ENCODE measurements around the gene MFN2.
"Not testable (repeated sequence)": the region's sequence is repeated elsewhere in the genome, so short reads cannot be mapped to it uniquely, and the experiment has no call there.

The MFN2 gene

DNA sequence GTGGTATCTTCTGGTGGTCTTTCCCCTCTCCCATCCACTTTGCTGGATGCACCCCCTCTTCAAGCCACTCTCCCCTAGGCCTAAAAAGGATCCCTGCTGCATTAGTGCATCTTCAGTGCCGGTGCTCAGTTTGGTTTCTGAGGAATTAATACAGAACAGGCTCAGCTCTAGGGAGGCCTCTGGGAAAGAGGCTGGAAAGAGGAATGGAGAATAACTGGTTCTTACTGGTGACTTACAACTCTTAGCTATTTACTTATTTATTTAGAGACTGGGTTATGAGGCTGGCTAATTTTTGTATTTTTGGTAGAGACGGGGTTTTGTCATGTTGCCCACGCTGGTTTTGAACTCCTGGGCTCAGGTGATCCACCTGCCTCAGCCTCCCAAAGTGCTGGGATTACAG lies 19.0 kb downstream of the MFN2 start:
- DNase-seq (ENCODE audit: low read depth), result no peak

- DNase-seq (ENCODE audit: low read depth), result no peak
Measured at GRCh38 chr1:12001249-12001917, 21.1 kb downstream of the MFN2 start.

DNA sequence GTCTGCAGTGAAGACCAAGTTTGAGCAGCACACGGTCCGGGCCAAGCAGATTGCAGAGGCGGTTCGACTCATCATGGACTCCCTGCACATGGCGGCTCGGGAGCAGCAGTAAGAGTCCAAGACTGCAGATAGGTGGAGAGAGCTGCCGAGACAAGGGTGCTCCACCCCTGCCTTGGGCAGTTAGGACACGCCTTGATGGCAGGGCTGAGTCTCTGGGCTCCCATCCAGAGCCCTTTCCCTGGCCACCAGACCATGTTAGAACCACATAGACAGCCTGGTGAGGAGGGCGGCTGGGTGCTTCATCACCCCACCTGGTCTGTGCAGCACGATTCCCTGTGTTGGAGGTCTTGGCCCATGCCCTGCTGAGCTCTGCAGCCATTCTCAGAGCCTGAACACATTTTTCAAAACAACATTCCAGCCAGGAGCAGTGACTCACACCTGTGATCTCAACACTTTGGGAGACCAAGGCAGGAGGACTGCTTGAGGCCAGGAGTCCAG lies 21.8 kb downstream of the MFN2 start:
- DNase-seq (ENCODE audit: low read depth), result no peak

- no peak for DNase-seq (ENCODE audit: low read depth)
Measured at GRCh38 chr1:12003762-12004161, 23.5 kb downstream of the MFN2 start.

DNA sequence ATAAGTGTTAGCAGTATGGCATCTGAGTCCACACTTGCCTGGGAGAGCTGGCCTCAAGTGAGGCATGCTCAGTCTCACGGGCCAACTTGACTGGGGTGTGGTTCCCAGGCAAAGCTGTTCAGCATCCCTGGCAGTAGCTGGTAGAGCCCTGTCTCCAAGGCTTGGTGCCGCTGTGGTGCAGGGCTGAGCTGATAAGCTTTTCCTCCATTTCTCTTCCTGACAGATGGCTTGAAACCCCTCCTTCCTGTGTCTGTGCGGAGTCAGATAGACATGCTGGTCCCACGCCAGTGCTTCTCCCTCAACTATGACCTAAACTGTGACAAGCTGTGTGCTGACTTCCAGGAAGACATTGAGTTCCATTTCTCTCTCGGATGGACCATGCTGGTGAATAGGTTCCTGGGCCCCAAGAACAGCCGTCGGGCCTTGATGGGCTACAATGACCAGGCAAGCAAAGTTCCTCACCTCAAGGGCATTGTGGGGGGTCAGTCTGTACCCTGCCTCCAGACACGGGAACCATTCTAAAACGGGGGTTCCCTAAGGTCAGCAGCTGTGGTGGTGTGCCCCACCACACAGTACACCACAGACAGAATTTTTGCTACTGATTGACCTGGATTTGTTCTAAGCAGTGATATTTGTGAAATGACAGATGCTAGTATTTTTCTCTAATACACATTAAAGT lies 25.4 kb downstream of the MFN2 start:
- DNase-seq (ENCODE audit: low read depth), result no peak

- no peak for DNase-seq (ENCODE audit: low read depth)
Measured at GRCh38 chr1:12006167-12006921, 26.1 kb downstream of the MFN2 start.

- DNase-seq (ENCODE audit: low read depth), result no peak
Measured at GRCh38 chr1:12007204-12007603, 27.0 kb downstream of the MFN2 start.

- DNase-seq (ENCODE audit: low read depth), result not testable (repeated sequence)
Measured at GRCh38 chr1:12008355-12008754, 28.1 kb downstream of the MFN2 start.

GRCh38 chr1:12009318-12009947 lies 29.2 kb downstream of the MFN2 start:
- DNase-seq (ENCODE audit: low read depth), result no peak

- no peak for DNase-seq (ENCODE audit: low read depth)
Measured at GRCh38 chr1:12010746-12011570, 30.7 kb downstream of the MFN2 start.

- DNase-seq (ENCODE audit: low read depth), result no peak
Measured at GRCh38 chr1:12011998-12012397, 31.8 kb downstream of the MFN2 start.

DNA sequence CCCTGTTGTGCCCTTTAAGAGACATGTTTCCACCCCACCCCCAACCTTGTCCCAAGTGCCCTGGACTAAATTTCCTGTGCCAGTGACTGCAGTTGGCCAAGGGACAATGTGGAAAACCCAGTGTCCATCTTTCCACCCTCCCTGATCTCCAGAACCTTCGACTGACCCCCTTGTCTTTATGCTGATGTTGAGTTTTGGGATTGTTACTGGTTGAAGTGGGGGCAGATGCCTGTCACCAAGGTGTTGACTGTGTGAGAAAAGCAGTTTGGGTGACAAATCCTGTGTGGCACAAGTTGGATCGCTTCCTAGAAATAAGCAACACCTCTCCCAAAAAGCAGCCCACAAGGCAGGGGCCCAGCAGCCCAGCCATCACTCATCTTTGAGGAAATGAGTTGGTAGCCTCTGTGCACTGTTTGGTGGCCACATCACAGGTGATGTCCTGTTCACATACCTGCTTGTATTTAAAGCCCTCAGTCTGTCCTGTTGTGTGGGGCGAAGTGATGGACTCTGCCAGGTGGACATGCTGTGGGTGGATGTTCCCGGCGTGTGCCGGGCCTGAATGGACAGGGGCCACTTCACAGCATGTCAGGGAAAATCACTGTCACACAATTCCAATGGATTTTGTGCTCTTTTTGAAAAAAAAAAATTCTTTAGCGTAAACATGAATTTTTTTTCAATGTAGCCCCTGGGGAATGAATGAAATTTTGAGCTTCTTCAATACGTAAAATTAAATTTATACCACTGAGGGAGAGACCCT lies 32.5 kb downstream of the MFN2 start:
- DNase-seq (ENCODE audit: low read depth), result no peak

- no peak for DNase-seq (ENCODE audit: low read depth)
Measured at GRCh38 chr1:12014141-12014991, 34.1 kb downstream of the MFN2 start.

- DNase-seq (ENCODE audit: low read depth), result no peak
Measured at GRCh38 chr1:12015001-12015491, 34.8 kb downstream of the MFN2 start.

GRCh38 chr1:12015499-12015898 lies 35.3 kb downstream of the MFN2 start:
- DNase-seq (ENCODE audit: low read depth), result no peak

DNA sequence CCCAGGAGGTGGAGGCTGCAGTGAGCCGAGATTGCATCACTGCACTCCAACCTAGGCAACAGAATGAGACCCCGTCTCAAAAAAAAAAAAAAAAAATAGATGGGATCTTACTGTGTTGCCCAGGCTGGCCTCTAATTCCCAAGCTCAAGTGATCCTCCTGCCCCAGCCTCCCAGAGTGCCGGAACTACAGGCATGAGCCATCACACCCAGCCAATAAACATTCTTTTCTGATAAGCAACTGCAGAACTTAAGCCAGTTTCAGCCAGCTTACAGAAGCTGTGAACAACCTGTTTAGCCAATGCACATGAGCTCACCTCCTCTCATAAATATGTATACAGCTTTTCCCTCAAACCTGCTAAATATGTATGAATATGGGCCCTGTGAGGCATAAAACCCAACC lies 35.9 kb downstream of the MFN2 start:
- no peak for DNase-seq (ENCODE audit: low read depth)

DNA sequence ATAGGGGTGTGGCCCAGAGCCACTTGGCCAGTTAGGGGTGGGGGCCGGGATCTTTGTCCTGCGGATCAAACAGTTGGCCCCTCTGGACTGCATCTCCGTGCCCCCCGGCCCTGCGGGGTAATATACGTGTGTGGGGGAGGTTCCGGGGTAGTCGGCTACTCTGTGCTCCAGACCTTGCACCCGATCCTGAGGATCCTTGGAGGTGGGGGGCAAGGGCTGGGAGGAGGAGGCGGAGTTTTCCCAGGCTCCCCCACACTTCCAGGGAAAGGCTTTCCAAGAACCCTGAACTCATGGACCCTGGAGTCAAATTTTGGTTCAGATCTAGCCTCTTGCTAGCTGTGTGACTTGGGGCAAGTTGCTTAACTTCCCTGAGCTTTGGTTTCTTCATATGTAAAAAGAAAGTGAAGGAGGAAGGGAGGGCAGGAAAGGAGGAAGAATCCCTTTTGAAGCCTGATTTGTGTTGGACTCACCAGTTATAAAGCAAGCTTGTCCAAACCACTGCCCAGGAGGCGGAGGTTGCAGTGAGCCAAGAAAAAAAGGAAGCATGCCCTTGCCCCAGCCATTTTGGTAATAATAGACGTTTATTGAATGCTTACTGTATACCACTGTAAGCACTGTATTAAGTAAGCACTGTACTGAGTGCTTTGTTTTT lies 39.7 kb downstream of the MFN2 start:
- no peak for DNase-seq (ENCODE audit: low read depth)

DNA sequence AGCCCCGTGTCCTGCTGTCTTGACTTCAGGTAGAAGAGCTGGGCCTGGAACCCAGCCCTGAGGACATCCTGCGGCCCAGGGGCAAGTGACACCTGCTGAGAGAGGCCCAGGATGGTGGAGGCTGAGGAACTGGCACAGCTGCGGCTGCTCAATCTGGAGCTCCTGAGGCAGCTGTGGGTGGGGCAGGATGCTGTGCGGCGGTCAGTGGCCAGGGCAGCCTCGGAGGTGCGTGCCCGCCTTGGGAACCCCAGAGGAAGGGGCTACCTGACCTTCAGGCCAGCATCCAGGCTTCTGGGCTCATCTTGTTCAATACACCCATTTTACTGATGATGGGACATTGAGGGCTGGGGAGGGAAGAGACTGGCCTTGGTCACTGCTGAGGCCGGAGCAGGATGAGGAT lies 41.4 kb downstream of the MFN2 start:
- DNase-seq (ENCODE audit: low read depth), result no peak

DNA sequence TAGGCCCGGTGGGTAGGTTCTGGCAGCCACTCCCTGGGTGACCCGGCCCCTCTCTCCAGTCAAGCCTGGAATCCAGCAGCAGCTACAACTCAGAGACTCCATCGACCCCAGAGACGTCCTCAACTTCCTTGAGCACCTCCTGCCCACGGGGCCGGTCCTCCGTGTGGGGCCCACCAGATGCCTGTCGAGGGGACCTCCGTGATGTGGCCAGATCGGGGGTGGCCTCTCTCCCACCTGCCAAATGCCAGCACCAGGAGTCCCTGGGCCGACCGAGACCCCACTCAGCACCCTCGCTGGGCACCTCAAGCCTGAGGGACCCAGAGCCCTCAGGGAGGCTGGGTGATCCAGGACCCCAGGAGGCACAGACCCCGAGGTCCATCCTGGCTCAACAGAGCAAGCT lies 41.8 kb downstream of the MFN2 start:
- no peak for DNase-seq (ENCODE audit: low read depth)

Data from activated T-helper 1 cell treated with Interleukin-2 at 50 U/mL for 16 hours (primary cell).